A673 (cell line): ENCODE results near the gene ANO3. TPM values are rescaled to one million over a fixed set of nuclear protein-coding genes. Genes with fewer than 3 reads are reported as not detected.

Experiments
- BruUV-seq: library from RNA; stranded (reverse); fragments of 400-500 nt; replicated peaks from 2 replicates; lab custom pipeline; 2021; lab: Mats Ljungman, UMichigan
- CTCF ChIA-PET: fragments of 300-600 bp; sonication (Branson Sonifier 250); formaldehyde crosslinking; loops from one replicate; lab custom pipeline; 2022; ENCODE audit warnings: antibody characterized with exemption; lab: Charles Lee
- POLR2A ChIA-PET: fragments of 300-600 bp; sonication (Branson Sonifier 250); formaldehyde crosslinking; loops from one replicate; lab custom pipeline; 2022; ENCODE audit warnings: antibody characterized with exemption; ENCODE audit not compliant: low non-redundant PET; lab: Charles Lee
- DNase-seq: peaks from one replicate; pipeline ENCODE4 v3.0.0-alpha.2; 2015; ENCODE audit warnings: low spot score
- H3K27ac ChIP-seq: fragments of 200-600 bp; sonication (generic); 2 replicates; pipeline ENCODE4 v1.5.1; 2016; ENCODE audit warnings: mixed run types, low read depth, mild to moderate bottlenecking, mixed read lengths, antibody characterized with exemption, low read length; ENCODE audit not compliant: poor library complexity, severe bottlenecking
- H3K27me3 ChIP-seq: fragments of 200-600 bp; sonication (generic); replicated peaks from 2 replicates; pipeline ENCODE4 v1.6.1; 2017; ENCODE audit warnings: mixed run types, low read depth, mild to moderate bottlenecking, mixed read lengths, antibody characterized with exemption, low read length; ENCODE audit not compliant: insufficient read depth, poor library complexity
- H3K36me3 ChIP-seq: fragments of 200-600 bp; sonication (generic); 2 replicates; pipeline ENCODE4 v1.6.1; 2016; ENCODE audit warnings: mixed run types, mild to moderate bottlenecking, mixed read lengths, antibody characterized with exemption, low read length; ENCODE audit not compliant: insufficient read depth, poor library complexity, severe bottlenecking
- H3K4me1 ChIP-seq: fragments of 200-600 bp; sonication (generic); 2 replicates; pipeline ENCODE4 v1.6.1; 2017; ENCODE audit warnings: mixed run types, mild to moderate bottlenecking, mixed read lengths, antibody characterized with exemption, low read length; ENCODE audit not compliant: insufficient read depth, poor library complexity, severe bottlenecking
- H3K4me3 ChIP-seq: fragments of 200-600 bp; sonication (generic); 2 replicates; pipeline ENCODE4 v1.5.1; 2016; ENCODE audit warnings: low read depth, mixed run types, mild to moderate bottlenecking, mixed read lengths, low read length; ENCODE audit not compliant: poor library complexity, severe bottlenecking
- H3K9me3 ChIP-seq: fragments of 200-600 bp; sonication (generic); 2 replicates; pipeline ENCODE4 v1.6.1; 2016; ENCODE audit warnings: mixed run types, low read depth, mild to moderate bottlenecking, mixed read lengths, antibody characterized with exemption, low read length; ENCODE audit not compliant: poor library complexity, severe bottlenecking
- CTCF ChIP-seq: fragments of 300-800, 200-600 bp; sonication (generic); conservative IDR thresholded peaks from 2 replicates; pipeline ENCODE4 v1.5.1; 2017; ENCODE audit warnings: low read depth, mild to moderate bottlenecking, antibody characterized with exemption, low read length, moderate library complexity, mixed read lengths
- EZH2 ChIP-seq: fragments of 200-600 bp; sonication (generic); IDR thresholded peaks from 2 replicates; pipeline ENCODE4 v1.6.1; 2017; ENCODE audit warnings: borderline replicate concordance, low read depth, mild to moderate bottlenecking, mixed read lengths, antibody characterized with exemption, low read length; ENCODE audit not compliant: poor library complexity, severe bottlenecking
- intact Hi-C: fragments of 100-400 bp; cut with micrococcal nuclease; formaldehyde crosslinking; loops from one replicate; pipeline ENCODE4 v1.10.0; 2022; ENCODE audit not compliant: unreplicated experiment
- total RNA-seq: library from RNA; stranded (reverse); gene quantifications from 2 replicates; pipeline ENCODE4 v1.2.3, GENCODE V29; 2021

ANO3 gene
- total RNA-seq, 1 experiment from 2014 or later: not detected

DNA sequence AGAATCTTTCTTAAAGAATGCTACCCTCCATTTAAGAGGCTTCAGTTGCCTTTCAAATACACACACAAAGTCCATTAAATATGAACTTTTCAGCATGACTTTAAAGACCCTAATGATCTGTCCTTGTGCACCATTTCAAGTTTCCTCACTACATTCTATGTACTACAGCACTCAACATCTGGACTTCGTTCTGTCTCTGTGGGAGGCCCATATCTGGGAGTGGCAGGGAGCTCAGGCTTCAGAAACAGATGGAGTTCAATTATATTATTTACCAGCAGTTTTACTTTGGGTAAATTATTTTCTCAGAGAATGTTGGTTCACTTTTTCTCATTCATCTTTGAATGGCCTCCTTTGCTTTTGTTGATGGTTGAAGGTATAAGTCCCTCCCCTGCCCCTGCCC is 67.4 kb downstream of the ANO3 start:
- CTCF ChIA-PET: no interaction called here
- TF ChIP-seq EZH2: no peak
- no peak for TF ChIP-seq CTCF
- H3K4me3 ChIP-seq: no peak overlapping the region
- H3K36me3 ChIP-seq: no peaks in the 10 kb centered on the region
- no TSS peak for BruUV-seq
- peak; percentile 1 for DNase-seq
- peaks cover 6% of the 10 kb centered on the region for H3K27me3 ChIP-seq
- no peaks in the 10 kb centered on the region for H3K4me1 ChIP-seq
- no peak overlapping the region for H3K27ac ChIP-seq
- POLR2A ChIA-PET: no interaction called here
- intact Hi-C loops: no loop called here
- no peaks in the 10 kb centered on the region for H3K9me3 ChIP-seq

DNA sequence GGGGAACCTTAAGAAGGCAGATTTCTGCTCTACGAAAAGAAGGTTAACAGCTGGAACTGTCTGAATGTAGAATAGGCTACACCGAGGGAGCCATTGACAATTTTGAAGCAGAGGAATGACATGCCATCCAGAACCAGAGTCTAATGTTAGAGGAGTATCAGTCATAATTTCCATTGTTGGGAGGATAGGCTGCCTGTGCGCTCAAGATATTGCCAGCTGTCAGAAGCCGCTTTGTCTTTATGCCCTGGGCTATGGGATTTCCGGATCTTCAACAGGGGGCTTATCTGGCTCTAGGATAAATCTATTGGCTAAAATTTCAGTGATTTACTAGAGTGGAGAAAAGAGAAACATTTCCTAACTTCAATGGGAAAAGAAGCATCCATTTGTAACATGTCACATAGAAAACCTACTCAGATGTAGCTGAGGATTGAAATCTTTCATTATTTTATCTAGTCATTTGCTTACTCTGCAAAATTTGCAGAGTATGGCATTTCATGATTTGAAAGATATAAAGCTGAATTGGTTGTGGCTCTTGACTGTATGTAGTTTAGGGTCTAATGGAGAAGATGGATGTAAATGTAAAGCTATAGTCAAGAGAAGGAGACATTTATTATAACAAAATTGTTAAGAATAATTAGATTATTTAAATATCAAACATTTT is 78.9 kb downstream of the ANO3 start:
- no peaks in the 10 kb centered on the region for H3K27me3 ChIP-seq
- intact Hi-C loops: no loop called here
- BruUV-seq: no TSS peak
- POLR2A ChIA-PET: no interaction called here
- DNase-seq: no peak
- no peak for TF ChIP-seq CTCF
- no peak for TF ChIP-seq EZH2
- CTCF ChIA-PET: no interaction called here
- no peaks in the 10 kb centered on the region for H3K9me3 ChIP-seq
- H3K27ac ChIP-seq: no peak overlapping the region
- no peaks in the 10 kb centered on the region for H3K36me3 ChIP-seq
- no peaks in the 10 kb centered on the region for H3K4me1 ChIP-seq
- H3K4me3 ChIP-seq: no peak overlapping the region

- POLR2A ChIA-PET: no interaction called here
- Histone ChIP-seq H3K27ac (no peak overlapping the region), H3K27me3 (no peaks in the 10 kb centered on the region), H3K9me3 (no peaks in the 10 kb centered on the region), H3K4me3 (no peak overlapping the region), H3K36me3 (no peaks in the 10 kb centered on the region), H3K4me1 (no peaks in the 10 kb centered on the region)
- intact Hi-C loops: no loop called here
- BruUV-seq: no TSS peak
- DNase-seq: no peak
- CTCF ChIA-PET: no interaction called here
- TF ChIP-seq CTCF (no peak), EZH2 (no peak)
Measured at GRCh38 chr11:26412955-26413354, 81.0 kb downstream of the ANO3 start.
